ENCODE data around the gene UNC5A. TPM values are rescaled to one million over a fixed set of nuclear protein-coding genes. Genes with fewer than 3 reads are reported as not detected.

Gene UNC5A
- total and polyA plus RNA-seq, 10 of the 15 experiments (the other 5 are each of a cell fraction or from before 2014, with no cell fraction given), result not detected

DNA sequence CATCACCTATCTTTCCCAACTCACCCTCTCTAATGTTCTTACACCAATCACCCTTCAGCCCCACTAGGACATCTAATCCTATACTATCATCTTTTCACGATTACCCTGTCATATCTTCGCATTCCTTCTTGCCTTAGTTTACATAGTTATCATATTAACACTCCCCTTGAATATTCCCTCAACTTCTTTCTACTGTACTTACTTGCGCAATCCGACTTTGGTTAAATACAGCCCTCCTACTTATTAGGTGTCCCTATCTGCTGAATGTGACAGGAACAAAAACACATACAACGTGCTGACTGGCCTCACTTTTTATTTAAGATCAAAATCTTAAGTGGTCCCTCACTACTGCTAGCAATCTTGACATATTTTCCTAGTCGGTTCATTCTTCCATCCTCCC is 108.3 kb downstream of the UNC5A start:
- no peak overlapping the region for H3K9ac ChIP-seq (ENCODE audit: control insufficient read depth, insufficient read depth, low read length)
- H4K20me1 ChIP-seq (ENCODE audit: control insufficient read depth, insufficient read depth), result no peaks in the 10 kb centered on the region
- intact Hi-C loops (cut with micrococcal nuclease; ENCODE audit: unreplicated experiment), result no loop called here
- no peaks in the 10 kb centered on the region; the same call in 1 of the 2 replicates for H3K79me2 ChIP-seq (ENCODE audit: control insufficient read depth, insufficient read depth, low read length)
- TF ChIP-seq, protein P1, sequence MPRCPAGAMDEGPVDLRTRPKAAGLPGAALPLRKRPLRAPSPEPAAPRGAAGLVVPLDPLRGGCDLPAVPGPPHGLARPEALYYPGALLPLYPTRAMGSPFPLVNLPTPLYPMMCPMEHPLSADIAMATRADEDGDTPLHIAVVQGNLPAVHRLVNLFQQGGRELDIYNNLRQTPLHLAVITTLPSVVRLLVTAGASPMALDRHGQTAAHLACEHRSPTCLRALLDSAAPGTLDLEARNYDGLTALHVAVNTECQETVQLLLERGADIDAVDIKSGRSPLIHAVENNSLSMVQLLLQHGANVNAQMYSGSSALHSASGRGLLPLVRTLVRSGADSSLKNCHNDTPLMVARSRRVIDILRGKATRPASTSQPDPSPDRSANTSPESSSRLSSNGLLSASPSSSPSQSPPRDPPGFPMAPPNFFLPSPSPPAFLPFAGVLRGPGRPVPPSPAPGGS (IDR thresholded peaks at IDR 0.05; ENCODE audit: borderline replicate concordance, insufficient read depth, low read depth, low read length, poor library complexity, severe bottlenecking), result no peak
- TF ChIP-seq MYB (IDR thresholded peaks at IDR 0.05; ENCODE audit: borderline replicate concordance, low read depth, low read length) (no peak), ZBED1 (IDR thresholded peaks at IDR 0.05; ENCODE audit: borderline replicate concordance) (no peak), NFYA (IDR thresholded peaks at IDR 0.05; ENCODE audit: borderline replicate concordance, low read depth, low read length) (no peak), RELA (IDR thresholded peaks at IDR 0.05; ENCODE audit: borderline replicate concordance, partially characterized antibody) (no peak), RUNX3 (IDR thresholded peaks at IDR 0.05; ENCODE audit: low read length) (no peak), PAX8 (IDR thresholded peaks at IDR 0.05) (no peak)
- TF ChIP-seq, protein P2, sequence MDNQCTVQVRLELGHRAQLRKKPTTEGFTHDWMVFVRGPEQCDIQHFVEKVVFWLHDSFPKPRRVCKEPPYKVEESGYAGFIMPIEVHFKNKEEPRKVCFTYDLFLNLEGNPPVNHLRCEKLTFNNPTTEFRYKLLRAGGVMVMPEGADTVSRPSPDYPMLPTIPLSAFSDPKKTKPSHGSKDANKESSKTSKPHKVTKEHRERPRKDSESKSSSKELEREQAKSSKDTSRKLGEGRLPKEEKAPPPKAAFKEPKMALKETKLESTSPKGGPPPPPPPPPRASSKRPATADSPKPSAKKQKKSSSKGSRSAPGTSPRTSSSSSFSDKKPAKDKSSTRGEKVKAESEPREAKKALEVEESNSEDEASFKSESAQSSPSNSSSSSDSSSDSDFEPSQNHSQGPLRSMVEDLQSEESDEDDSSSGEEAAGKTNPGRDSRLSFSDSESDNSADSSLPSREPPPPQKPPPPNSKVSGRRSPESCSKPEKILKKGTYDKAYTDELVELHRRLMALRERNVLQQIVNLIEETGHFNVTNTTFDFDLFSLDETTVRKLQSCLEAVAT (IDR thresholded peaks at IDR 0.05), result no peak
- TF ChIP-seq, protein P3, sequence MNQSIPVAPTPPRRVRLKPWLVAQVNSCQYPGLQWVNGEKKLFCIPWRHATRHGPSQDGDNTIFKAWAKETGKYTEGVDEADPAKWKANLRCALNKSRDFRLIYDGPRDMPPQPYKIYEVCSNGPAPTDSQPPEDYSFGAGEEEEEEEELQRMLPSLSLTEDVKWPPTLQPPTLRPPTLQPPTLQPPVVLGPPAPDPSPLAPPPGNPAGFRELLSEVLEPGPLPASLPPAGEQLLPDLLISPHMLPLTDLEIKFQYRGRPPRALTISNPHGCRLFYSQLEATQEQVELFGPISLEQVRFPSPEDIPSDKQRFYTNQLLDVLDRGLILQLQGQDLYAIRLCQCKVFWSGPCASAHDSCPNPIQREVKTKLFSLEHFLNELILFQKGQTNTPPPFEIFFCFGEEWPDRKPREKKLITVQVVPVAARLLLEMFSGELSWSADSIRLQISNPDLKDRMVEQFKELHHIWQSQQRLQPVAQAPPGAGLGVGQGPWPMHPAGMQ (IDR thresholded peaks at IDR 0.05; ENCODE audit: borderline replicate concordance), result no peak
- 98% methylated on average over 6 of the region's 6 CpGs for WGBS (ENCODE audit: insufficient coverage, insufficient replicate concordance, low lambda C conversion rate, missing lambda C conversion rate)
- H3K4me2 ChIP-seq (ENCODE audit: control insufficient read depth, insufficient read depth), result no peak overlapping the region
- CTCF ChIA-PET, result interaction anchor here (1.1 kb wide), 1 partner anchor 258 kb away, joined by 3 read pairs; no protein-coding TSS in a partner anchor
- no peak overlapping the region for H2AFZ ChIP-seq (ENCODE audit: control insufficient read depth, low read depth, low read length)
- no peaks in the 10 kb centered on the region for H3K9me3 ChIP-seq (replicated peaks; ENCODE audit: control insufficient read depth, insufficient read depth, low read length)
- SMC1A ChIA-PET (ENCODE audit: uncharacterized antibody, unreplicated experiment), result no interaction called here
- no peaks in the 10 kb centered on the region for H3K27me3 ChIP-seq (replicated peaks in 1 of 2; ENCODE audit: control insufficient read depth in 2 of 2, insufficient read depth in 2 of 2, low read length in 1 of 2)
- no TSS peak for BruUV-seq (replicated peaks)
- no peak for FAIRE-seq
- peaks cover 0 to 17% of the 10 kb centered on the region in 2 experiments; a peak in 3 of 4 replicates for H3K36me3 ChIP-seq (ENCODE audit: control insufficient read depth in 2 of 2, insufficient read depth in 2 of 2, low read length in 1 of 2)
- H3K27ac ChIP-seq (ENCODE audit: control insufficient read depth, insufficient read depth), result no peak overlapping the region
- RAD21 ChIA-PET (ENCODE audit: unreplicated experiment), result no interaction called here
- DNase-seq (ENCODE audit: low read depth, low spot score), result no peak
- in situ Hi-C loops (cut with MboI), result no loop called here
- ATAC-seq, result no peak
- POLR2A ChIA-PET, result no interaction called here
- no peaks in the 10 kb centered on the region for H3K4me1 ChIP-seq (ENCODE audit: control insufficient read depth, insufficient read depth, low read length)
- no peak overlapping the region for H3K4me3 ChIP-seq

All from GM12878 (cell line).